Mesodermal cell (in vitro differentiated cells): Measurements from ENCODE around the gene STK33.

Source experiments
- H3K27ac ChIP-seq: 2 replicates; pipeline ENCODE4 v1.7.0; 2013; ENCODE audit warnings: mild to moderate bottlenecking, low read depth, low read length, moderate library complexity; ENCODE audit not compliant: severe bottlenecking
- H3K36me3 ChIP-seq: 2 replicates; pipeline ENCODE4 v1.7.1; 2013; ENCODE audit warnings: mild to moderate bottlenecking, low read length, moderate library complexity; ENCODE audit not compliant: control insufficient read depth, insufficient read depth
- H3K4me1 ChIP-seq: one replicate; pipeline ENCODE4 v1.7.1; 2013; ENCODE audit warnings: mild to moderate bottlenecking, low read length; ENCODE audit not compliant: insufficient read depth, control insufficient read depth, poor library complexity, severe bottlenecking
- H3K4me3 ChIP-seq: 2 replicates; pipeline ENCODE4 v1.7.0; 2013; ENCODE audit warnings: low read length, control low read depth, mild to moderate bottlenecking; ENCODE audit not compliant: insufficient read depth, poor library complexity, severe bottlenecking; ENCODE audit errors: extremely low read depth
- H3K9me3 ChIP-seq: 2 replicates; pipeline ENCODE4 v1.7.1; 2013; ENCODE audit warnings: mild to moderate bottlenecking, low read length, moderate library complexity; ENCODE audit not compliant: control insufficient read depth
- WGBS, 2 experiments: methylation state at CpG; one replicate each; pipeline ENCODE4 v1.1.5; 2013; ENCODE audit warnings: missing lambda C conversion rate in 2 of 2; ENCODE audit not compliant: insufficient coverage in 2 of 2; 5-methylcytosine and 5-hydroxymethylcytosine counted together

STK33 gene

GRCh38 chr11:8442301-8442700 is 151.7 kb downstream of the STK33 start:
- 44 to 46% methylated on average over 1 to 4 of the region's 4 CpGs for WGBS, 2 experiments
- Histone ChIP-seq H3K4me1 (no peaks in the 10 kb centered on the region), H3K36me3 (no peaks in the 10 kb centered on the region), H3K4me3 (no peak overlapping the region), H3K27ac (no peak overlapping the region), H3K9me3 (no peaks in the 10 kb centered on the region)

GRCh38 chr11:8440649-8441048 is 153.4 kb downstream of the STK33 start:
- H3K27ac ChIP-seq: no peak overlapping the region
- no peaks in the 10 kb centered on the region for H3K4me1 ChIP-seq
- no peak overlapping the region for H3K4me3 ChIP-seq
- H3K9me3 ChIP-seq: no peaks in the 10 kb centered on the region
- 80% methylated on average over 2 of the region's 3 CpGs; no CpG with 5 or more reads in 1 of the 2 experiments for WGBS, 2 experiments
- no peaks in the 10 kb centered on the region for H3K36me3 ChIP-seq

GRCh38 chr11:8429483-8429882 is 164.5 kb downstream of the STK33 start:
- no peaks in the 10 kb centered on the region for H3K36me3 ChIP-seq
- H3K9me3 ChIP-seq: no peaks in the 10 kb centered on the region
- H3K4me1 ChIP-seq: no peaks in the 10 kb centered on the region
- WGBS, 2 experiments: 79 to 90% methylated on average over 4 to 5 of the region's 5 CpGs
- H3K4me3 ChIP-seq: no peak overlapping the region
- H3K27ac ChIP-seq: no peak overlapping the region

- H3K27ac ChIP-seq: no peak overlapping the region
- H3K4me3 ChIP-seq: no peak overlapping the region
- no peaks in the 10 kb centered on the region for H3K9me3 ChIP-seq
- H3K4me1 ChIP-seq: no peaks in the 10 kb centered on the region
- WGBS, 2 experiments: 91 to 100% methylated on average over 8 of the region's 8 CpGs
- no peaks in the 10 kb centered on the region for H3K36me3 ChIP-seq
Measured at GRCh38 chr11:8426076-8426475, 168.0 kb downstream of the STK33 start.

- Histone ChIP-seq H3K4me3 (no peak overlapping the region), H3K9me3 (no peaks in the 10 kb centered on the region), H3K4me1 (no peaks in the 10 kb centered on the region), H3K36me3 (no peaks in the 10 kb centered on the region), H3K27ac (no peak overlapping the region)
- 60 to 63% methylated on average over 1 of the region's 1 CpG for WGBS, 2 experiments
Measured at GRCh38 chr11:8415195-8415594, 178.8 kb downstream of the STK33 start.

GRCh38 chr11:8408151-8408941 is 185.7 kb downstream of the STK33 start:
- Histone ChIP-seq H3K4me3 (no peak overlapping the region), H3K36me3 (no peaks in the 10 kb centered on the region), H3K9me3 (no peaks in the 10 kb centered on the region), H3K4me1 (no peaks in the 10 kb centered on the region), H3K27ac (no peak overlapping the region)
- 79 to 82% methylated on average over 1 to 3 of the region's 3 CpGs for WGBS, 2 experiments

- Histone ChIP-seq H3K4me3 (no peak overlapping the region), H3K4me1 (no peaks in the 10 kb centered on the region), H3K9me3 (no peaks in the 10 kb centered on the region), H3K36me3 (no peaks in the 10 kb centered on the region), H3K27ac (no peak overlapping the region)
- 83% methylated on average over 1 of the region's 1 CpG; no CpG with 5 or more reads in 1 of the 2 experiments for WGBS, 2 experiments
Measured at GRCh38 chr11:8403310-8403709, 190.7 kb downstream of the STK33 start.

GRCh38 chr11:8392886-8393285 is 201.1 kb downstream of the STK33 start:
- H3K27ac ChIP-seq: no peak overlapping the region
- no peaks in the 10 kb centered on the region for H3K9me3 ChIP-seq
- H3K36me3 ChIP-seq: no peaks in the 10 kb centered on the region
- WGBS, 2 experiments: 86% methylated on average over 2 of the region's 3 CpGs; no CpG with 5 or more reads in 1 of the 2 experiments
- no peak overlapping the region for H3K4me3 ChIP-seq
- peaks cover 7% of the 10 kb centered on the region for H3K4me1 ChIP-seq

- WGBS, 2 experiments: 87 to 100% methylated on average over 4 of the region's 4 CpGs
Measured at GRCh38 chr11:8392166-8392565, 201.9 kb downstream of the STK33 start.

GRCh38 chr11:8390851-8391612 is 203.0 kb downstream of the STK33 start:
- H3K36me3 ChIP-seq: no peaks in the 10 kb centered on the region
- no peak overlapping the region for H3K27ac ChIP-seq
- H3K4me1 ChIP-seq: peaks cover 7% of the 10 kb centered on the region
- 88 to 93% methylated on average over 6 to 8 of the region's 9 CpGs for WGBS, 2 experiments
- no peak overlapping the region for H3K4me3 ChIP-seq
- no peaks in the 10 kb centered on the region for H3K9me3 ChIP-seq

More at GRCh38 chr11:8392166-8392565, 201.9 kb downstream of the STK33 start:
- Histone ChIP-seq H3K4me1 (peaks cover 7% of the 10 kb centered on the region), H3K4me3 (no peak overlapping the region), H3K36me3 (no peaks in the 10 kb centered on the region), H3K27ac (no peak overlapping the region), H3K9me3 (no peaks in the 10 kb centered on the region)
